Measurements from ENCODE around the gene EIF2D. TPM values are rescaled to one million over a fixed set of nuclear protein-coding genes. Genes with fewer than 3 reads are reported as not detected.

EIF2D gene
- polyA plus RNA-seq, 2 of the 4 experiments (the other 2 are of a cell fraction), result 31.8 to 63.2 TPM

- no peak for DNase-seq (ENCODE audit: low read depth in 1 of 2, low spot score in 1 of 2)
- Histone ChIP-seq H3K4me2 (no peak overlapping the region), H3K27ac (no peak overlapping the region), H3K4me1 (peaks cover 14% of the 10 kb centered on the region), H3K4me3 (no peak overlapping the region), H3K9me3 (no peaks in the 10 kb centered on the region)
- no peak for FAIRE-seq
- no peak for ATAC-seq
- POLR2A ChIA-PET, result interaction anchor here (0.7 kb wide), 1 partner anchor 14 kb away, joined by 3 read pairs; no protein-coding TSS in a partner anchor
- TF ChIP-seq SREBF2 (IDR thresholded peaks at IDR 0.05), result no peak
- no peak for TF ChIP-seq NR3C1 (IDR thresholded peaks at IDR 0.05)
- TF ChIP-seq, protein P1, sequence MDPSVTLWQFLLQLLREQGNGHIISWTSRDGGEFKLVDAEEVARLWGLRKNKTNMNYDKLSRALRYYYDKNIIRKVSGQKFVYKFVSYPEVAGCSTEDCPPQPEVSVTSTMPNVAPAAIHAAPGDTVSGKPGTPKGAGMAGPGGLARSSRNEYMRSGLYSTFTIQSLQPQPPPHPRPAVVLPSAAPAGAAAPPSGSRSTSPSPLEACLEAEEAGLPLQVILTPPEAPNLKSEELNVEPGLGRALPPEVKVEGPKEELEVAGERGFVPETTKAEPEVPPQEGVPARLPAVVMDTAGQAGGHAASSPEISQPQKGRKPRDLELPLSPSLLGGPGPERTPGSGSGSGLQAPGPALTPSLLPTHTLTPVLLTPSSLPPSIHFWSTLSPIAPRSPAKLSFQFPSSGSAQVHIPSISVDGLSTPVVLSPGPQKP (IDR thresholded peaks at IDR 0.05; ENCODE audit: low read depth, low read length), result no peak
- TF ChIP-seq TP53 (CRISPR knock-in tag; IDR thresholded peaks at IDR 0.05), result no peak
- TF ChIP-seq EHF (CRISPR knock-in tag; IDR thresholded peaks at IDR 0.05), result no peak
- no peak for TF ChIP-seq CBX8 (IDR thresholded peaks at IDR 0.05)
- no peak for TF ChIP-seq ESRRA (IDR thresholded peaks at IDR 0.05; ENCODE audit: borderline replicate concordance, low read length)
- TF ChIP-seq HOXB13 (CRISPR knock-in tag; IDR thresholded peaks at IDR 0.05; ENCODE audit: low read depth), result no peak
- TF ChIP-seq E2F6 (IDR thresholded peaks at IDR 0.05; ENCODE audit: borderline replicate concordance, low read depth), result no peak
- TF ChIP-seq KDM5A (IDR thresholded peaks at IDR 0.05), result no peak
- TF ChIP-seq, protein P2, sequence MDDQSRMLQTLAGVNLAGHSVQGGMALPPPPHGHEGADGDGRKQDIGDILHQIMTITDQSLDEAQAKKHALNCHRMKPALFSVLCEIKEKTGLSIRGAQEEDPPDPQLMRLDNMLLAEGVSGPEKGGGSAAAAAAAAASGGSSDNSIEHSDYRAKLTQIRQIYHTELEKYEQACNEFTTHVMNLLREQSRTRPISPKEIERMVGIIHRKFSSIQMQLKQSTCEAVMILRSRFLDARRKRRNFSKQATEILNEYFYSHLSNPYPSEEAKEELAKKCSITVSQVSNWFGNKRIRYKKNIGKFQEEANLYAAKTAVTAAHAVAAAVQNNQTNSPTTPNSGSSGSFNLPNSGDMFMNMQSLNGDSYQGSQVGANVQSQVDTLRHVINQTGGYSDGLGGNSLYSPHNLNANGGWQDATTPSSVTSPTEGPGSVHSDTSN (IDR thresholded peaks at IDR 0.05), result no peak
- TF ChIP-seq JUN (IDR thresholded peaks at IDR 0.05), result no peak
- no peak for TF ChIP-seq BHLHE40 (IDR thresholded peaks at IDR 0.05; ENCODE audit: low read depth, low read length)
- WGBS (ENCODE audit: missing lambda C conversion rate), result 75% methylated on average over 1 of the region's 1 CpG
- CTCF ChIA-PET, result interaction anchor here (0.8 to 4.7 kb wide), 11 partner anchors 10 to 109 kb away, joined by 3 to 52 read pairs (median 3); no protein-coding TSS in a partner anchor
These were observed 57.4 kb downstream of the EIF2D start for GRCh38 chr1:206554701-206555472.

GRCh38 chr1:206554211-206554610 lies 58.1 kb downstream of the EIF2D start:
- ChIA-PET CTCF (interaction anchor here (0.8 to 4.7 kb wide), 8 partner anchors 10 to 110 kb away, joined by 3 to 52 read pairs (median 6); no protein-coding TSS in a partner anchor), POLR2A (no interaction called here)
- ATAC-seq, result no peak
- peaks cover 14% of the 10 kb centered on the region for H3K4me1 ChIP-seq
- 85% methylated on average over 3 of the region's 3 CpGs for WGBS (ENCODE audit: missing lambda C conversion rate)
- no peak for DNase-seq (ENCODE audit: low read depth in 1 of 2, low spot score in 1 of 2)
- H3K4me3 ChIP-seq, result no peak overlapping the region
- H3K9me3 ChIP-seq, result no peaks in the 10 kb centered on the region
- no peak for FAIRE-seq
- no peak overlapping the region for H3K27ac ChIP-seq
- H3K4me2 ChIP-seq, result no peak overlapping the region
- TF ChIP-seq ZSCAN20 (CRISPR knock-in tag; IDR thresholded peaks at IDR 0.05), result no peak
- no peak for TF ChIP-seq ZFP36 (IDR thresholded peaks at IDR 0.05; ENCODE audit: borderline replicate concordance, partially characterized antibody)
- no peak for TF ChIP-seq RARB (CRISPR knock-in tag; IDR thresholded peaks at IDR 0.05)
- TF ChIP-seq CEBPB (IDR thresholded peaks at IDR 0.05), result no peak
- no peak for TF ChIP-seq ATOH8 (CRISPR knock-in tag; IDR thresholded peaks at IDR 0.05; ENCODE audit: low read depth)
- no peak for TF ChIP-seq E2F6 (IDR thresholded peaks at IDR 0.05; ENCODE audit: borderline replicate concordance, low read depth)
- TF ChIP-seq JUNB (IDR thresholded peaks at IDR 0.05), result no peak
- no peak for TF ChIP-seq CBX2 (IDR thresholded peaks at IDR 0.05; ENCODE audit: borderline replicate concordance, low read depth)
